ENCODE results near the gene KSR2.

GRCh38 chr12:117692512-117692911 is 276.3 kb downstream of the KSR2 start:
- TF ChIP-seq GATA3 (IDR thresholded peaks at IDR 0.05; ENCODE audit: low read depth, low read length) (no peak), GATA2 (IDR thresholded peaks at IDR 0.05; ENCODE audit: low read depth, low read length) (no peak)
